Measurements from ENCODE around the gene FASN.
A peak's percentile ranks its signal among the peaks of the same experiment; 100 is the strongest.

Gene FASN

GRCh38 chr17:82037092-82037888, 60.7 kb downstream of the FASN start, which contains the start of gene DCXR:
Gene DCXR (minus strand): TSS chr17:82037697. CDS start chr17:82037682, 15 bp downstream.
- DNase-seq = peak; percentile 89 to 92

- no peak for DNase-seq
These were observed 61.4 kb downstream of the FASN start for GRCh38 chr17:82036634-82037091.

- no peak for DNase-seq
These were observed 61.9 kb downstream of the FASN start for GRCh38 chr17:82035956-82036633.

- no peak for DNase-seq
These were observed 62.5 kb downstream of the FASN start for GRCh38 chr17:82035488-82035887.

- no peak for DNase-seq
These were observed 63.5 kb downstream of the FASN start for GRCh38 chr17:82034371-82035011.

GRCh38 chr17:82033359-82034085, 64.5 kb downstream of the FASN start:
- no peak for DNase-seq

- DNase-seq = peak in 1 of 2 experiments; percentile 46
These were observed 66.0 kb downstream of the FASN start for GRCh38 chr17:82031885-82032627.

- DNase-seq = no peak
These were observed 66.6 kb downstream of the FASN start, which contains the start of gene RAC3 for GRCh38 chr17:82031303-82031884. Gene RAC3 (plus strand): TSS chr17:82031678. CDS start chr17:82031762, 84 bp downstream.

- peak; percentile 76 for DNase-seq
These were observed 67.3 kb downstream of the FASN start for GRCh38 chr17:82030470-82031302.

- no peak for DNase-seq
These were observed 68.0 kb downstream of the FASN start for GRCh38 chr17:82029990-82030469.

- DNase-seq = no peak
These were observed 68.6 kb downstream of the FASN start for GRCh38 chr17:82029391-82029790.

GRCh38 chr17:82028966-82029365, 69.1 kb downstream of the FASN start:
- no peak for DNase-seq

Measured in stimulated activated CD4-positive, alpha-beta T cell treated with anti-CD3 and anti-CD28 coated beads, Interleukin-4, amount 100 ng/mL, for 4 hours (primary cell).